ENCODE results near the gene ACAD10. TPM values are rescaled to one million over a fixed set of nuclear protein-coding genes. Genes with fewer than 3 reads are reported as not detected.
A peak's percentile ranks its signal among the peaks of the same experiment; 100 is the strongest.

ACAD10 gene
- total and polyA plus RNA-seq, 4 donors, result 10.7 to 34.8 (median 21.2) TPM

GRCh38 chr12:111741235-111741812 is 55.5 kb downstream of the ACAD10 start:
- peaks cover 10 to 27% (median 16%) of the 10 kb centered on the region in 4 donors for H3K36me3 ChIP-seq (ENCODE audit: control insufficient read depth in 4 of 4, insufficient read depth in 3 of 4, low read depth in 1 of 4, low read length in 3 of 4)

GRCh38 chr12:111745211-111745610 is 59.4 kb downstream of the ACAD10 start:
- Histone ChIP-seq H3K27me3 (ENCODE audit: control insufficient read depth in 4 of 4, insufficient read depth in 4 of 4, low read length in 3 of 4) (no peaks in the 10 kb centered on the region), H3K9me3 (ENCODE audit: control insufficient read depth in 4 of 4, low read length in 3 of 4) (no peaks in the 10 kb centered on the region), H3K27ac (ENCODE audit: low read depth in 1 of 2, low read length in 2 of 2) (no peak overlapping the region), H3K9ac (ENCODE audit: low read depth in 1 of 2, low read length in 2 of 2) (no peak overlapping the region), H3K36me3 (ENCODE audit: control insufficient read depth in 4 of 4, insufficient read depth in 3 of 4, low read depth in 1 of 4, low read length in 3 of 4) (peaks cover 10 to 25% (median 17%) of the 10 kb centered on the region in 4 donors), H3K4me1 (ENCODE audit: control insufficient read depth in 4 of 4, insufficient read depth in 4 of 4, low read length in 3 of 4) (peaks cover 0 to 32% (median 30%) of the 10 kb centered on the region in 4 donors), H3K4me3 (ENCODE audit: low read depth in 1 of 3, low read length in 3 of 3) (no peak overlapping the region)
- no peak for DNase-seq (ENCODE audit: low spot score)
- 91% methylated on average over 4 of the region's 4 CpGs for WGBS
- TF ChIP-seq YY1 (IDR thresholded peaks at IDR 0.05) (no peak), FOXA2 (IDR thresholded peaks at IDR 0.05) (no peak), HNF4G (IDR thresholded peaks at IDR 0.05) (no peak)

More at GRCh38 chr12:111741235-111741812, 55.5 kb downstream of the ACAD10 start:
- Histone ChIP-seq H3K4me3 (ENCODE audit: low read depth in 1 of 3, low read length in 3 of 3) (no peak overlapping the region), H3K27me3 (ENCODE audit: control insufficient read depth in 4 of 4, insufficient read depth in 4 of 4, low read length in 3 of 4) (no peaks in the 10 kb centered on the region), H3K27ac (ENCODE audit: low read depth in 1 of 2, low read length in 2 of 2) (peak overlapping the region in 1 of 2 donors; percentile 42), H3K9me3 (ENCODE audit: control insufficient read depth in 4 of 4, low read length in 3 of 4) (no peaks in the 10 kb centered on the region), H3K9ac (ENCODE audit: low read depth in 1 of 2, low read length in 2 of 2) (peak overlapping the region in 1 of 2 donors; percentile 13), H3K4me1 (ENCODE audit: control insufficient read depth in 4 of 4, insufficient read depth in 4 of 4, low read length in 3 of 4) (peaks cover 0 to 11% (median 10%) of the 10 kb centered on the region in 4 donors)
- TF ChIP-seq RAD21 (IDR thresholded peaks at IDR 0.05) (peak; percentile 10 to 12), RXRA (IDR thresholded peaks at IDR 0.05) (no peak), YY1 (IDR thresholded peaks at IDR 0.05) (peak; percentile 16), CTCF (IDR thresholded peaks at IDR 0.05; ENCODE audit: low read depth, low read length, missing input control) (no peak), EGR1 (IDR thresholded peaks at IDR 0.05; ENCODE audit: low read depth in 2 of 2) (no peak)
- DNase-seq (ENCODE audit: low spot score), result no peak
- WGBS, result 24% methylated on average over 4 of the region's 4 CpGs

GRCh38 chr12:111747333-111747732 is 61.5 kb downstream of the ACAD10 start:
- Histone ChIP-seq H3K27me3 (ENCODE audit: control insufficient read depth in 4 of 4, insufficient read depth in 4 of 4, low read length in 3 of 4) (no peaks in the 10 kb centered on the region), H3K9me3 (ENCODE audit: control insufficient read depth in 4 of 4, low read length in 3 of 4) (no peaks in the 10 kb centered on the region), H3K4me1 (ENCODE audit: control insufficient read depth in 4 of 4, insufficient read depth in 4 of 4, low read length in 3 of 4) (peaks cover 0 to 22% (median 19%) of the 10 kb centered on the region in 4 donors), H3K4me3 (ENCODE audit: low read depth in 1 of 3, low read length in 3 of 3) (no peak overlapping the region), H3K9ac (ENCODE audit: low read depth in 1 of 2, low read length in 2 of 2) (no peak overlapping the region), H3K27ac (ENCODE audit: low read depth in 1 of 2, low read length in 2 of 2) (no peak overlapping the region), H3K36me3 (ENCODE audit: control insufficient read depth in 4 of 4, insufficient read depth in 3 of 4, low read depth in 1 of 4, low read length in 3 of 4) (peaks cover 10 to 32% (median 21%) of the 10 kb centered on the region in 4 donors)
- DNase-seq (ENCODE audit: low spot score), result no peak
- 84% methylated on average over 9 of the region's 9 CpGs for WGBS
- no peak for TF ChIP-seq FOXA1 (IDR thresholded peaks at IDR 0.05)

- 70% methylated on average over 8 of the region's 8 CpGs for WGBS
- DNase-seq (ENCODE audit: low spot score), result no peak
- H3K4me1 ChIP-seq (ENCODE audit: control insufficient read depth in 4 of 4, insufficient read depth in 4 of 4, low read length in 3 of 4), result peaks cover 0 to 25% (median 20%) of the 10 kb centered on the region in 4 donors
- no peak overlapping the region for H3K4me3 ChIP-seq (ENCODE audit: low read depth in 1 of 3, low read length in 3 of 3)
- peaks cover 10 to 32% (median 21%) of the 10 kb centered on the region in 4 donors for H3K36me3 ChIP-seq (ENCODE audit: control insufficient read depth in 4 of 4, insufficient read depth in 3 of 4, low read depth in 1 of 4, low read length in 3 of 4)
- H3K27me3 ChIP-seq (ENCODE audit: control insufficient read depth in 4 of 4, insufficient read depth in 4 of 4, low read length in 3 of 4), result no peaks in the 10 kb centered on the region
- H3K9me3 ChIP-seq (ENCODE audit: control insufficient read depth in 4 of 4, low read length in 3 of 4), result no peaks in the 10 kb centered on the region
- H3K27ac ChIP-seq (ENCODE audit: low read depth in 1 of 2, low read length in 2 of 2), result peak overlapping the region in 1 of 2 donors; percentile 43
- no peak overlapping the region for H3K9ac ChIP-seq (ENCODE audit: low read depth in 1 of 2, low read length in 2 of 2)
- TF ChIP-seq YY1 (IDR thresholded peaks at IDR 0.05), result no peak
- no peak for TF ChIP-seq GABPA (IDR thresholded peaks at IDR 0.05 in 1 of 2, conservative IDR thresholded peaks at IDR 0.05 in 1 of 2)
- no peak for TF ChIP-seq JUND (IDR thresholded peaks at IDR 0.05)
- TF ChIP-seq SP1 (IDR thresholded peaks at IDR 0.05), result no peak
- no peak for TF ChIP-seq NR2F2 (IDR thresholded peaks at IDR 0.05)
- TF ChIP-seq EGR1 (IDR thresholded peaks at IDR 0.05; ENCODE audit: low read depth in 2 of 2), result no peak
- TF ChIP-seq ATF3 (IDR thresholded peaks at IDR 0.05), result no peak
- TF ChIP-seq CTCF (IDR thresholded peaks at IDR 0.05; ENCODE audit: low read depth, low read length, missing input control), result no peak
- TF ChIP-seq HNF4G (IDR thresholded peaks at IDR 0.05), result no peak
- TF ChIP-seq FOXA2 (IDR thresholded peaks at IDR 0.05), result no peak
- TF ChIP-seq MAX (IDR thresholded peaks at IDR 0.05), result no peak
- no peak for TF ChIP-seq TAF1 (conservative IDR thresholded peaks at IDR 0.05)
- TF ChIP-seq RAD21 (IDR thresholded peaks at IDR 0.05), result no peak
- TF ChIP-seq FOXA1 (IDR thresholded peaks at IDR 0.05), result no peak
- no peak for TF ChIP-seq ZBTB33 (IDR thresholded peaks at IDR 0.05)
Observed at GRCh38 chr12:111748151-111748672, 62.4 kb downstream of the ACAD10 start.

Data from liver (tissue), 9 donors.